HL-60 (cell line): ENCODE data around the gene PYGB.

Experiments used
- DNase-seq, 2 experiments: peaks; one replicate each; pipeline ENCODE4 v3.0.0-alpha.2; 2010 to 2020; ENCODE audit warnings: low read depth in 1 of 2, low spot score in 1 of 2
- H3K27ac ChIP-seq: fragments of 250-450 bp; sonication (Bioruptor Pico); replicated peaks from 2 replicates; pipeline ENCODE4 v1.5.1; 2020; ENCODE audit warnings: mild to moderate bottlenecking, moderate library complexity
- H3K27me3 ChIP-seq: fragments of 250-450 bp; sonication (Bioruptor Pico); 2 replicates; pipeline ENCODE4 v1.5.1; 2021; ENCODE audit warnings: mild to moderate bottlenecking, moderate library complexity; ENCODE audit not compliant: insufficient read depth, poor library complexity, severe bottlenecking
- H3K4me3 ChIP-seq: replicated peaks from 2 replicates; pipeline ENCODE4 v1.5.1; 2011; ENCODE audit warnings: mild to moderate bottlenecking, control low read depth, low read length; ENCODE audit not compliant: insufficient read depth
- GABPA ChIP-seq: IDR thresholded peaks from 2 replicates; pipeline ENCODE4 v1.6.1; 2012; ENCODE audit warnings: low read depth
- POLR2AphosphoS5 ChIP-seq: IDR thresholded peaks from 2 replicates; pipeline ENCODE4 v1.6.1; 2012; ENCODE audit warnings: low read depth
- SPI1 ChIP-seq: IDR thresholded peaks from 2 replicates; pipeline ENCODE4 v1.6.1; 2012; ENCODE audit warnings: low read depth, mild to moderate bottlenecking, borderline replicate concordance
- TF ChIP-seq, protein P1 (sequence below): IDR thresholded peaks from 2 replicates; pipeline ENCODE4 v1.6.1; 2012; ENCODE audit warnings: low read depth; ENCODE audit not compliant: insufficient replicate concordance
- TF ChIP-seq, protein P2 (sequence below): IDR thresholded peaks from one replicate; pipeline ENCODE4 v1.5.1; 2011; ENCODE audit warnings: low read length, control low read depth, inconsistent platforms; ENCODE audit not compliant: insufficient read depth

PYGB gene

DNA sequence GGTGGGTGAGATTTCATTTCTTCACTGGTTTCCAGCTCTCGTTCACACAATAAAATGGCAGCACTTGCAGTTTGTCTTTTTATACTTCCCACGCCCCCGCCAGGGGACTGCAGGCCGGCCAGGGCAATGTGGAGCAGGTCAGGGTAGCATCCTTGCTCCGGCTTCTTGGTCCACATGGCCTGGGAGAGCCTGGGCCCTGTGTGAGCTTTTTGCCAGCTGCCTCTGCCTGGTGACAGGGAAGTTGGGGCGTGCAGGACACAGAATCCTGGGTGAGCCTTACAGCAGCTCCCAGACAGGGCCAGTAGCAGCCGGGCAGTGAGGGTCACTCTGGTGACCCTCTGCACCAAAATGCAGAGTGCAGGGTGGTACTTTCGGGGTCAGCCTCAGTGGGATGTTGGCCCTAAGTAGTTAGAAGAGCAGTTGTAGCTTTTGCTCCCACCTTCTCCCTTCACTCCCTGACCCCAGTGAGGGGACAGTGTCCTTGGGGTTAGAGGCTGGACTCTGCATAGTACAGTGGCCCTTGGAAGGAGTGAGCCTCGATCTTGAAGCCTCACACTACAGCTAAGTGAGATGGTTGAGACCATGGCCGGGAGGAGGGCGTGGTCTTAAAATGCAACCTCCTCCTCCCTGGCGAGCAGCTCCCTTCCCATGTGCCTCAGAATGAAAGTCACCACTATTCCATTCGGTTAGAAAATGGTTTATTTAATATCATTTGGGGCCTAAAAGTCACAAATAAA, 23.8 kb downstream of the PYGB start:
- TF ChIP-seq SPI1 = no peak
- TF ChIP-seq GABPA = no peak
- TF ChIP-seq, protein P1, sequence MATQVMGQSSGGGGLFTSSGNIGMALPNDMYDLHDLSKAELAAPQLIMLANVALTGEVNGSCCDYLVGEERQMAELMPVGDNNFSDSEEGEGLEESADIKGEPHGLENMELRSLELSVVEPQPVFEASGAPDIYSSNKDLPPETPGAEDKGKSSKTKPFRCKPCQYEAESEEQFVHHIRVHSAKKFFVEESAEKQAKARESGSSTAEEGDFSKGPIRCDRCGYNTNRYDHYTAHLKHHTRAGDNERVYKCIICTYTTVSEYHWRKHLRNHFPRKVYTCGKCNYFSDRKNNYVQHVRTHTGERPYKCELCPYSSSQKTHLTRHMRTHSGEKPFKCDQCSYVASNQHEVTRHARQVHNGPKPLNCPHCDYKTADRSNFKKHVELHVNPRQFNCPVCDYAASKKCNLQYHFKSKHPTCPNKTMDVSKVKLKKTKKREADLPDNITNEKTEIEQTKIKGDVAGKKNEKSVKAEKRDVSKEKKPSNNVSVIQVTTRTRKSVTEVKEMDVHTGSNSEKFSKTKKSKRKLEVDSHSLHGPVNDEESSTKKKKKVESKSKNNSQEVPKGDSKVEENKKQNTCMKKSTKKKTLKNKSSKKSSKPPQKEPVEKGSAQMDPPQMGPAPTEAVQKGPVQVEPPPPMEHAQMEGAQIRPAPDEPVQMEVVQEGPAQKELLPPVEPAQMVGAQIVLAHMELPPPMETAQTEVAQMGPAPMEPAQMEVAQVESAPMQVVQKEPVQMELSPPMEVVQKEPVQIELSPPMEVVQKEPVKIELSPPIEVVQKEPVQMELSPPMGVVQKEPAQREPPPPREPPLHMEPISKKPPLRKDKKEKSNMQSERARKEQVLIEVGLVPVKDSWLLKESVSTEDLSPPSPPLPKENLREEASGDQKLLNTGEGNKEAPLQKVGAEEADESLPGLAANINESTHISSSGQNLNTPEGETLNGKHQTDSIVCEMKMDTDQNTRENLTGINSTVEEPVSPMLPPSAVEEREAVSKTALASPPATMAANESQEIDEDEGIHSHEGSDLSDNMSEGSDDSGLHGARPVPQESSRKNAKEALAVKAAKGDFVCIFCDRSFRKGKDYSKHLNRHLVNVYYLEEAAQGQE = no peak
- TF ChIP-seq, protein P2, sequence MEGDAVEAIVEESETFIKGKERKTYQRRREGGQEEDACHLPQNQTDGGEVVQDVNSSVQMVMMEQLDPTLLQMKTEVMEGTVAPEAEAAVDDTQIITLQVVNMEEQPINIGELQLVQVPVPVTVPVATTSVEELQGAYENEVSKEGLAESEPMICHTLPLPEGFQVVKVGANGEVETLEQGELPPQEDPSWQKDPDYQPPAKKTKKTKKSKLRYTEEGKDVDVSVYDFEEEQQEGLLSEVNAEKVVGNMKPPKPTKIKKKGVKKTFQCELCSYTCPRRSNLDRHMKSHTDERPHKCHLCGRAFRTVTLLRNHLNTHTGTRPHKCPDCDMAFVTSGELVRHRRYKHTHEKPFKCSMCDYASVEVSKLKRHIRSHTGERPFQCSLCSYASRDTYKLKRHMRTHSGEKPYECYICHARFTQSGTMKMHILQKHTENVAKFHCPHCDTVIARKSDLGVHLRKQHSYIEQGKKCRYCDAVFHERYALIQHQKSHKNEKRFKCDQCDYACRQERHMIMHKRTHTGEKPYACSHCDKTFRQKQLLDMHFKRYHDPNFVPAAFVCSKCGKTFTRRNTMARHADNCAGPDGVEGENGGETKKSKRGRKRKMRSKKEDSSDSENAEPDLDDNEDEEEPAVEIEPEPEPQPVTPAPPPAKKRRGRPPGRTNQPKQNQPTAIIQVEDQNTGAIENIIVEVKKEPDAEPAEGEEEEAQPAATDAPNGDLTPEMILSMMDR = no peak
- TF ChIP-seq POLR2AphosphoS5 = no peak
- no peaks in the 10 kb centered on the region for H3K27me3 ChIP-seq
- DNase-seq = no peak
- H3K27ac ChIP-seq = no peak overlapping the region
- no peak overlapping the region for H3K4me3 ChIP-seq

DNA sequence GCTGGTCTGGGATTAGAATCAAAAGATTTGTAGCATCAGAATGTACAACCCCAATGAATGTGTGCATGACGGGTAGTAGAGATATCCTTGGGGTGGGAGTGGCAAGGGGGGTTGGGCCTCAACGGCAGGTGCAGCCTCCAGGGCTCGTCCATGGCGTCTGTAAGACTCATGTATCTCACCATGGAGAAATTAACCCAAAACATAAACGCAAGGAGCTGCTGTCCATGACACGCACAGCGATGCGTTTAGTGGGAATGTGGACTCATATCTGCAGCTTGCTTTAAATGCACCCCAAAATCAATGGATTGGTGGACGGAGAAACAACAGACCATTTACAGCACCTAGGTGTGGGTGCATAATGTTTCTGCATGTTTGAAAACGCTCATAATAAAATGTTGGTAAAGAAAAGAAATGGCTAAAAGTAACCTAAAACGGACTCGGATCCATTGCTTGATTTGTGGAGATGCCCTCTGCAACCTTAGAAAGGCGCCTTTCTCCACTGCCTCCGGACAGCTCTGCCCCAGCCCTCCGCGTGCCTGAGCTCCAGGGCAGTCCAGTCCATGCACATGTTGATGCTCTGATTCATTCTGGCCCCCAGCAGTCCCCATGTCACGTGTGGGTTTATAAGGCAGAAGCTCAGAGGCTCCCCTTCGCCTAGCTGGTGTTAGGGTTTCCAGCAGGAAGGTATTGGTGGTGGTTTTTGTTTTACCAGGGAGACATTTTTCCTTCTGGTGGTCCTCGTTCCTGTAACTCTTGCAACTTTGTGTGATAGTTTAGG, 24.5 kb downstream of the PYGB start:
- TF ChIP-seq SPI1 (no peak), GABPA (no peak), POLR2AphosphoS5 (no peak)
- TF ChIP-seq, protein P2 = no peak
- TF ChIP-seq, protein P1 = no peak

DNA sequence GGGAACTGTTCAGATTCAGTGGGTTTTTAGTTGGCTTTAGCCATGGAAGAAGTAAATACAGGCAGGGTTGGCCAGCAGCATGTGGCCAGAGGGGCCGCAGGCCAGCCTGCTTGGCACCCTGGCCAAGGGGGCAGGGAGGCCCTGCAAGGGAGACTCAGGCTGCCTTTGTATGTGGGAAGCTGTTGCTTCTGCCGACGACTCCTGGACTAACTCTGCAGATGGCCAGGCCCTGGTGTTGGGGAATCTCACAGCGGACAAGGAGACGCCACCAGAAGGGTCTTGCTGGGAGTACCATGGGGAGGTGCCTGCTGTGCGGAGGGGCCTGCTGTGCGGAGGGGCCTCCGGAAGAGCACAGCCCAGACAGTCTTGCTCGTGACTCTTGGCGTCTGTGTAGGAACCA, 25.2 kb downstream of the PYGB start:
- TF ChIP-seq, protein P2 = no peak
- TF ChIP-seq, protein P1 = no peak
- TF ChIP-seq GABPA (no peak), SPI1 (no peak), POLR2AphosphoS5 (no peak)
- H3K27me3 ChIP-seq = no peaks in the 10 kb centered on the region
- H3K27ac ChIP-seq = no peak overlapping the region
- no peak for DNase-seq
- H3K4me3 ChIP-seq = no peak overlapping the region

More for the DNA sequence above, 24.5 kb downstream of the PYGB start:
- DNase-seq = no peak
- Histone ChIP-seq H3K27ac (no peak overlapping the region), H3K4me3 (no peak overlapping the region), H3K27me3 (no peaks in the 10 kb centered on the region)
